ENCODE results near the gene EXOC3L4. TPM values are rescaled to one million over a fixed set of nuclear protein-coding genes. Genes with fewer than 3 reads are reported as not detected.

Gene EXOC3L4
- total and polyA plus RNA-seq, 4 donors, result 0.45 to 0.52 (median 0.50) TPM; not detected in 1

DNA sequence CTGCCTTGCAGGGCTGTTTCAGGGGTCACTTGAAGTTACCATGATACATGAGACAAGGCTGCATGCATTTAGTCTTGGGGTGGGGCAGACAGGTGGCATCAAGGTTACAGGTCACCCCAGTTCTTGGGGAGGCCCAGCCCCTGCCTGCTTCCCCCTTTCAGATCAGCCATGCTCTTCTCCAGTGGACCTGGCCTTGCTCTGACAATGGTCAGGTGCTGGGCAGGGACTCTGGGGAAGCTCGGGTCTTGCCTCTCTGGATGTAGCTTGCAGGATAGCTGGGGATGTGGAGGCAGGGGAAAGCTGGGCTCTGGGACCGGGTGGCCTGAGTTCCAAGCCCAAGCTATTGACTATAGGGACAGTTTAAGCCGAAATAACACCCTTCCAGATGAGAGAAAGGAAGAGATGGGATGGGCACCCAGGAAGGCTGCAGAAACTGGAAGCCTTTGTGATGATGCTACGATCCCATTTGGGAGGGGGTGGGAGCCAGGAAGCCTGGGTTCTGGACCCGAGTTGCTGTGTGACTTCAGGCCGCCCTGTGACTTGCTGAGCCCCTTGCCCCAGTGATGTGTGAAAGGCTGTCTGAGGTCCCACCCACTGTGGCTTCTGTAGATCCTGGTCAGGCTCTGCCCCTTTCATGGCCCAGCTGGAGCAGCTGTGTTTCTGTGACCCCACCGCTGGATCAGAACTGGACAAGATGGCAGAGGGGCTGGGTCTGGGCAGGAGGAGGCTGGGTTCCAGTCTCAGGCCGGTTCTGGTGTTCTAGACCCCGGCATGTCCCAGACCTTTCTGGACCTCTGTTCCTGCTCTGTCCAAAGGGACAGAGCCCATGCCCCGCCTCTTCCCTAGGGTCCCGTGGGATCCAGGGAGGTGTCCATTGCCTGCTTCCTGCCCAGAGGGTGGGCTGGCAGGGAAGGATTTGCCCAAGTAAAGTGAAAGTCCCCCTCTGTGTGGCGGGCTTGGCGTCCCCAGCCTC, 30.9 kb downstream of the EXOC3L4 start:
- Histone ChIP-seq H3K4me1 (ENCODE audit: control insufficient read depth, insufficient read depth, low read length) (peaks cover 66% of the 10 kb centered on the region), H3K36me3 (ENCODE audit: control insufficient read depth, insufficient read depth, low read length) (peaks cover 10% of the 10 kb centered on the region), H3K27me3 (ENCODE audit: control insufficient read depth, insufficient read depth, low read length) (peaks cover 36% of the 10 kb centered on the region), H3K27ac (ENCODE audit: low read depth, low read length) (no peak overlapping the region), H3K9me3 (ENCODE audit: control insufficient read depth, insufficient read depth, low read length) (no peaks in the 10 kb centered on the region), H3K4me3 (ENCODE audit: low read depth, low read length) (no peak overlapping the region)
- DNase-seq (ENCODE audit: low read depth in 4 of 6, low spot score in 6 of 6), result no peak
- WGBS (ENCODE audit: insufficient coverage), result 95% methylated on average over 13 of the region's 13 CpGs

DNA sequence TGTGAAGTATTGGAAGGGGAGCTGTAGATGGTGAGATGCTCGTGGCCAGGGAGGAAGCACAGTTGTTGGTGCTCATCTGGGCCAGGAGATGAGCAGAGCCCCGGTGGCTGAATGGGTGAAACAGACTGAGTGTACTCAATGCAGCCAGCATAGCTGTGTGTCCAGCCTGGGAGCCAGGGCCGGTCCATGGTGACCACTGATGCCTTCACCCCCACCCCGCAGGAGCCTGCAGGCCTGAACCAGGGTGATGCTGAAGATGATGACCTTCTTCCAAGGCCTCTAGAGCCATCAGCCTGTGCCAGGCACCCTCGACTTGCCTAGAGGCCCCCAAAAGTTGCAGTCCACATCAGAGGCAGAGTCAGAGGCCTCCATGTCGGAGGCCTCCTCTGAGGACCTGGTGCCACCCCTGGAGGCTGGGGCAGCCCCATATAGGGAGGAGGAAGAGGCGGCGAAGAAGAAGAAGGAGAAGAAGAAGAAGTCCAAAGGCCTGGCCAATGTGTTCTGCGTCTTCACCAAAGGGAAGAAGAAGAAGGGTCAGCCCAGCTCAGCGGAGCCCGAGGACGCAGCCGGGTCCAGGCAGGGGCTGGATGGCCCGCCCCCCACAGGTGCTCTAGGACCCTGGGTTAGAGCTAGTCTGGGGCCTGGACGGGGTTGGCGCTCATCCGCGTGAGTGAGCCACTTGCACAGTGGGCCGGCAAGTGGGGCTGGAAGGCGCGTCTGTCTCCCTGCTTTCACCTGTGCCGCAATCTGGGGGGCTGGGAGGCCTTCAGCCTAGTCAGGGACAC, 31.8 kb downstream of the EXOC3L4 start:
- Histone ChIP-seq H3K27ac (ENCODE audit: low read depth, low read length) (no peak overlapping the region), H3K4me1 (ENCODE audit: control insufficient read depth, insufficient read depth, low read length) (peaks cover 71% of the 10 kb centered on the region), H3K4me3 (ENCODE audit: low read depth, low read length) (no peak overlapping the region), H3K27me3 (ENCODE audit: control insufficient read depth, insufficient read depth, low read length) (peaks cover 36% of the 10 kb centered on the region), H3K36me3 (ENCODE audit: control insufficient read depth, insufficient read depth, low read length) (peaks cover 13% of the 10 kb centered on the region), H3K9me3 (ENCODE audit: control insufficient read depth, insufficient read depth, low read length) (no peaks in the 10 kb centered on the region)
- DNase-seq (ENCODE audit: low read depth in 4 of 6, low spot score in 6 of 6), result no peak
- WGBS (ENCODE audit: insufficient coverage), result 61% methylated on average over 22 of the region's 22 CpGs

DNA sequence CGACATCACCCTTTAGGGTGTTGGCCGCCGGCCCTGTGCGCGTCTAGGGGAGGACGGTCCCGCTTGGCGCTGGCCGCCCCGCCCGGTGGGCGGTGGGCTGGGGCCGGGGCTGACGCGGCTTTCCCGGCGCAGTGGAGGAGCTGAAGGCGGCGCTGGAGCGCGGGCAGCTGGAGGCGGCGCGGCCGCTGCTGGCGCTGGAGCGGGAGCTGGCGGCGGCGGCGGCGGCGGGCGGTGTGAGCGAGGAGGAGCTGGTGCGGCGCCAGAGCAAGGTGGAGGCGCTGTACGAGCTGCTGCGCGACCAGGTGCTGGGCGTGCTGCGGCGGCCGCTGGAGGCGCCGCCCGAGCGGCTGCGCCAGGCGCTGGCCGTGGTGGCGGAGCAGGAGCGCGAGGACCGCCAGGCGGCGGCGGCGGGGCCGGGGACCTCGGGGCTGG, 32.4 kb downstream of the EXOC3L4 start:
- under 1% methylated on average over 62 of the region's 62 CpGs for WGBS (ENCODE audit: insufficient coverage)
- Histone ChIP-seq H3K9me3 (ENCODE audit: control insufficient read depth, insufficient read depth, low read length) (no peaks in the 10 kb centered on the region), H3K36me3 (ENCODE audit: control insufficient read depth, insufficient read depth, low read length) (peaks cover 18% of the 10 kb centered on the region), H3K27ac (ENCODE audit: low read depth, low read length) (no peak overlapping the region), H3K4me1 (ENCODE audit: control insufficient read depth, insufficient read depth, low read length) (peaks cover 65% of the 10 kb centered on the region), H3K4me3 (ENCODE audit: low read depth, low read length) (no peak overlapping the region), H3K27me3 (ENCODE audit: control insufficient read depth, insufficient read depth, low read length) (peaks cover 36% of the 10 kb centered on the region)
- DNase-seq (ENCODE audit: low read depth in 4 of 6, low spot score in 6 of 6), result peak in 2 of 6 donors; percentile 81 to 88

- Histone ChIP-seq H3K4me3 (ENCODE audit: low read depth, low read length) (peak overlapping the region; percentile 9), H3K36me3 (ENCODE audit: control insufficient read depth, insufficient read depth, low read length) (peaks cover 23% of the 10 kb centered on the region), H3K4me1 (ENCODE audit: control insufficient read depth, insufficient read depth, low read length) (peaks cover 60% of the 10 kb centered on the region), H3K27ac (ENCODE audit: low read depth, low read length) (no peak overlapping the region), H3K9me3 (ENCODE audit: control insufficient read depth, insufficient read depth, low read length) (no peaks in the 10 kb centered on the region), H3K27me3 (ENCODE audit: control insufficient read depth, insufficient read depth, low read length) (peaks cover 33% of the 10 kb centered on the region)
- WGBS (ENCODE audit: insufficient coverage), result 18% methylated on average over 39 of the region's 39 CpGs
- DNase-seq (ENCODE audit: low read depth in 4 of 6, low spot score in 6 of 6), result no peak
These were observed 32.8 kb downstream of the EXOC3L4 start for GRCh38 chr14:103127356-103127755.

- no peak overlapping the region for H3K4me3 ChIP-seq (ENCODE audit: low read depth, low read length)
- H3K36me3 ChIP-seq (ENCODE audit: control insufficient read depth, insufficient read depth, low read length), result peaks cover 28% of the 10 kb centered on the region
- H3K27me3 ChIP-seq (ENCODE audit: control insufficient read depth, insufficient read depth, low read length), result peaks cover 26% of the 10 kb centered on the region
- 83% methylated on average over 15 of the region's 16 CpGs for WGBS (ENCODE audit: insufficient coverage)
- no peak overlapping the region for H3K27ac ChIP-seq (ENCODE audit: low read depth, low read length)
- H3K4me1 ChIP-seq (ENCODE audit: control insufficient read depth, insufficient read depth, low read length), result peaks cover 53% of the 10 kb centered on the region
- DNase-seq (ENCODE audit: low read depth in 4 of 6, low spot score in 6 of 6), result no peak
- no peaks in the 10 kb centered on the region for H3K9me3 ChIP-seq (ENCODE audit: control insufficient read depth, insufficient read depth, low read length)
These were observed 33.5 kb downstream of the EXOC3L4 start for GRCh38 chr14:103127861-103128598.

DNA sequence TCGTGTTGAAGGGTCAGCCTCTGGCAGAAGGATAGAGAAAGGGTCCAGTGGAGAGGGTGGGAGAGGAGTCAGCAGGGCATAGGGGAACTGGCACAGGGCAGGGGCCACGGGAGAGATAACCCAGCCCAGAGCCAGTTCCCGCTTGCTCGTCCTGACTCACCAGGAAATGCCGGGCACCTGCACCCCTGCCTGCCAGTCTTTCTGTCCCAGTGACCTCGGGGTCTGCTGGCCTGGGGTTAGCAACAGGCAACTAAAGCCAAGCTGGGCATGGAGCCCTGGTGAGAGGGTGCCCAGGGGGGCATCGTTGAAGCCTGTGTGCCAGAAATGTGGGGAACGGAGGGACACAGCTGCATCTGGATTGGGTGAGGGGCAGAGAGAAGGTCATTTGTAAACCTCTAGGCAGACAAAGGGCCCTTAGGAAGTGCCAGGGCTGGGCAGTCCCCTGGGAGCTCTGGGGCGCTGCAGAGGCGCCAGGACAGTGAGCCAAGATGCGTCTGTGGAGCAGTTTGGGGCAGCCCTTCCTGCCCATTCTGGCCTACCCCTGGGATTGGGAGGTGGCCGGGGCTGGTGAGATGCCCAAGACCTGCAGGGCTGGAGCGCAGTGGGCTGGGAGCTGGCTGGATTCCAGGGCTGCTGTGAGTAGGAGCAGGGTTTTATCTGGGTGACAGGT, 34.2 kb downstream of the EXOC3L4 start:
- H3K4me3 ChIP-seq (ENCODE audit: low read depth, low read length), result no peak overlapping the region
- peaks cover 35% of the 10 kb centered on the region for H3K36me3 ChIP-seq (ENCODE audit: control insufficient read depth, insufficient read depth, low read length)
- no peak overlapping the region for H3K27ac ChIP-seq (ENCODE audit: low read depth, low read length)
- H3K9me3 ChIP-seq (ENCODE audit: control insufficient read depth, insufficient read depth, low read length), result no peaks in the 10 kb centered on the region
- peaks cover 47% of the 10 kb centered on the region for H3K4me1 ChIP-seq (ENCODE audit: control insufficient read depth, insufficient read depth, low read length)
- 69% methylated on average over 13 of the region's 13 CpGs for WGBS (ENCODE audit: insufficient coverage)
- H3K27me3 ChIP-seq (ENCODE audit: control insufficient read depth, insufficient read depth, low read length), result peaks cover 24% of the 10 kb centered on the region
- DNase-seq (ENCODE audit: low read depth in 4 of 6, low spot score in 6 of 6), result no peak

DNA sequence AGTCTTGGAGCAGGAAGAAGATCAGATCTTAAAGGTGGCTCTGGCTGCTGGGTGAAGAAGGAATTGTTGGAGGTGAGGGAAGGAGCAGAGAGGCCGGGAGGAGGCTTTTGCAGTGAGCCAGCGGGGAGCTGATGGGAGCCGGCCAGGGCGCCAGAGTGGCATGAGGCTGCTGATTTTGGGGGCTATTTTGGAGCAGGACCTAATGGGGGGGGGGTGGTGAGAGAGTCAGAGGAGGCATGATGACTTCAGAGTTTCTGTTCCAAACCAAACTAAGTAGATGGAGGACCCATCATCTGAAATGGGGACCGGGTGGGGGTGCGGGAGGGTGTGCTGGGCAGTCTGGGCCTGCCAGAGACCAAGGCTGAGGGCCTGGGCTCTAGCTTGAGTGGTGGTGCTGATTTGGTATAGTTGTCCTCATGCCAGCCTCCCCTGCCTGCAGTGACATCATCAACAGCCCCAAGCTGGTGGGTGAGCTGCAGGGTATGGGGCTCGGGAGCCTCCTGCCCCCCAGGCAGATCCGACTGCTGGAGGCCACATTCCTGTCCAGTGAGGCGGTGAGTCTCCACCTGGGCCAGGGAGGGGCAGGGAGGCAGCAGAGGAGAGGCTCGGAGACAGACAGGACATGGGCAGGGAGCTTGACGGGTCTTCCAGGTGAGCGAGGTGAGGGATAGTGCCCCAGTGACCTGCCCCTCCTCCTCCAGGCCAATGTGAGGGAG, 34.9 kb downstream of the EXOC3L4 start:
- 91% methylated on average over 10 of the region's 12 CpGs for WGBS (ENCODE audit: insufficient coverage)
- DNase-seq (ENCODE audit: low read depth in 4 of 6, low spot score in 6 of 6), result no peak
- Histone ChIP-seq H3K36me3 (ENCODE audit: control insufficient read depth, insufficient read depth, low read length) (peaks cover 42% of the 10 kb centered on the region), H3K27me3 (ENCODE audit: control insufficient read depth, insufficient read depth, low read length) (peaks cover 17% of the 10 kb centered on the region), H3K4me3 (ENCODE audit: low read depth, low read length) (no peak overlapping the region), H3K4me1 (ENCODE audit: control insufficient read depth, insufficient read depth, low read length) (peaks cover 40% of the 10 kb centered on the region), H3K9me3 (ENCODE audit: control insufficient read depth, insufficient read depth, low read length) (no peaks in the 10 kb centered on the region), H3K27ac (ENCODE audit: low read depth, low read length) (no peak overlapping the region)

DNA sequence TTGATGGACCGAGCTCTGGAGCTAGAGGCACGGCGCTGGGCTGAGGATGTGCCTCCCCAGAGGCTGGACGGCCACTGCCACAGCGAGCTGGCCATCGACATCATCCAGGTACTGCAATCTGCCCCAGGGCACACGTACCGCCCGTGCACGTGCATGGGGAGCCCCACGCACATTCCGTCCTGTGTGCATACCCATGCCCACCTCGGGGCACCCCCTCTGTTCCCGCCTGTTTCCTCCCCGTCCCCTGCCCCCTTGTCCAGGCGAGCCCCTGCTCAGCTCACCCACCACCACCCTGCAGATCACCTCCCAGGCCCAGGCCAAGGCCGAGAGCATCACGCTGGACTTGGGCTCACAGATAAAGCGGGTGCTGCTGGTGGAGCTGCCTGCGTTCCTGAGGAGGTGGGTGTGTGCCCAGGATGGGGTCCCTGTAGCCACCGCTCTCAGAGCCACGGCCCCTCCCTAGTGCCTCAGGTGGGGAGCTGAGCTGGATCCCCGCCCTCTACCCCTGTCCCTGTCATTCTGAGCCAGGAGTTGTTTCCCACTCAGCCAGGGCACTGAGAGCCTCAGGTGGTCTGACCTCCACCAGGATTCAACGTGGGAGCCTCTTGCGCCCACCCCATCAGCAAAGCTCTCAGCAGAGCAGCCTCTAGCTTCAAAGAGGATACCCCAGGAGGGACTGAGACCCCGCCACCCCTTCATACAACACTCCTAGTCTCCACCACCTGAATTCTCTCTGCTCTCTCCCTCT, 35.7 kb downstream of the EXOC3L4 start:
- Histone ChIP-seq H3K9me3 (ENCODE audit: control insufficient read depth, insufficient read depth, low read length) (no peaks in the 10 kb centered on the region), H3K36me3 (ENCODE audit: control insufficient read depth, insufficient read depth, low read length) (peaks cover 48% of the 10 kb centered on the region), H3K27ac (ENCODE audit: low read depth, low read length) (no peak overlapping the region), H3K4me3 (ENCODE audit: low read depth, low read length) (no peak overlapping the region), H3K4me1 (ENCODE audit: control insufficient read depth, insufficient read depth, low read length) (peaks cover 38% of the 10 kb centered on the region), H3K27me3 (ENCODE audit: control insufficient read depth, insufficient read depth, low read length) (peaks cover 11% of the 10 kb centered on the region)
- whole genome bisulfite sequencing (ENCODE audit: insufficient coverage), result 87% methylated on average over 26 of the region's 26 CpGs
- DNase-seq (ENCODE audit: low read depth in 4 of 6, low spot score in 6 of 6), result no peak
